Thyroid gland (tissue), 4 donors: ENCODE measurements around the gene FOSL1.

Source experiments
- POLR2A ChIP-seq, 2 donors: fragments of 450-650 bp; IDR thresholded peaks; one replicate each; pipeline ENCODE4 v1.6.1; 2017; ENCODE audit warnings: antibody characterized with exemption in 2 of 2, mild to moderate bottlenecking in 2 of 2, moderate library complexity in 1 of 2
- TF ChIP-seq, protein P1 (sequence below), 6 experiments: fragments of 200-600 bp in 3 of 6; fragments of 450-650 bp in 3 of 6; sonication (generic) in 3 of 6; IDR thresholded peaks; one replicate each; pipeline ENCODE4 v1.5.1; 2016 to 2019; ENCODE audit warnings: antibody characterized with exemption in 6 of 6, mild to moderate bottlenecking in 2 of 6, inconsistent platforms in 1 of 6, moderate library complexity in 1 of 6

DNA sequence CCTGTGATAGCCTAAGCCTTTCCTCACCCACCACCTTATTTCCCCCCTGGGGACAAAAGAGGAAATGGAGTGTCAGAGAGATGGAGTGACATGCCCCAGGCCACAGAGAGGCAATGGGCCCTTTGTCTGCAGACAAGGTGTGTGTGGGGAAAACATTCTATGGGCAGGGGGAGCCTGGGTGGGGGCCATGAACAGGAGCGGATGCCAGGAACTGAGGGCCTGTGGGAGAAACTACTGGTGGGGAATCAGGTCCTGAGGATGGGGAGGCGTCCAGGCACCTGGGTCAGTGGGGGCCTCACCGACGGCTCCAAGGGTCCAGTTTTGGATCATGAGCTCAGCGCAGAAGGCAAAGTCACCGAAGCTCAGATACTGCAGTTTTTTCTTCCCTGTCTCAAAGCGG, 15.0 kb downstream of the FOSL1 start:
- TF ChIP-seq, protein P1, sequence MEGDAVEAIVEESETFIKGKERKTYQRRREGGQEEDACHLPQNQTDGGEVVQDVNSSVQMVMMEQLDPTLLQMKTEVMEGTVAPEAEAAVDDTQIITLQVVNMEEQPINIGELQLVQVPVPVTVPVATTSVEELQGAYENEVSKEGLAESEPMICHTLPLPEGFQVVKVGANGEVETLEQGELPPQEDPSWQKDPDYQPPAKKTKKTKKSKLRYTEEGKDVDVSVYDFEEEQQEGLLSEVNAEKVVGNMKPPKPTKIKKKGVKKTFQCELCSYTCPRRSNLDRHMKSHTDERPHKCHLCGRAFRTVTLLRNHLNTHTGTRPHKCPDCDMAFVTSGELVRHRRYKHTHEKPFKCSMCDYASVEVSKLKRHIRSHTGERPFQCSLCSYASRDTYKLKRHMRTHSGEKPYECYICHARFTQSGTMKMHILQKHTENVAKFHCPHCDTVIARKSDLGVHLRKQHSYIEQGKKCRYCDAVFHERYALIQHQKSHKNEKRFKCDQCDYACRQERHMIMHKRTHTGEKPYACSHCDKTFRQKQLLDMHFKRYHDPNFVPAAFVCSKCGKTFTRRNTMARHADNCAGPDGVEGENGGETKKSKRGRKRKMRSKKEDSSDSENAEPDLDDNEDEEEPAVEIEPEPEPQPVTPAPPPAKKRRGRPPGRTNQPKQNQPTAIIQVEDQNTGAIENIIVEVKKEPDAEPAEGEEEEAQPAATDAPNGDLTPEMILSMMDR (IDR thresholded peaks at IDR 0.05) = no peak
- no peak for TF ChIP-seq POLR2A (IDR thresholded peaks at IDR 0.05)
